Heart left ventricle (tissue), 16 donors: Measurements from ENCODE around the gene KCNQ1OT1. TPM values are rescaled to one million over a fixed set of nuclear protein-coding genes. Genes with fewer than 3 reads are reported as not detected.
A peak's percentile ranks its signal among the peaks of the same experiment; 100 is the strongest.

ENCODE experiments used
- ATAC-seq, 4 donors: fragments of 200-7000 bp; cut with Tn5 transposase; one replicate each; pipeline ENCODE4 v1.9.1; 2020 to 2022; ENCODE audit warnings: moderate library complexity in 4 of 4, mild to moderate bottlenecking in 3 of 4, moderate number of reproducible peaks in 1 of 4
- DNase-seq, 5 donors: peaks; one replicate each; pipeline ENCODE4 v3.0.0-alpha.2; 2020
- H3K27ac ChIP-seq, 12 donors: fragments of 200-600 bp; sonication (generic) in 4 of 12; one replicate each; pipeline versions ENCODE4 v1.5.0 to v1.8.0; 2016 to 2022; ENCODE audit warnings: mild to moderate bottlenecking in 2 of 12
- H3K27me3 ChIP-seq, 9 donors: fragments of 200-600 bp; sonication (generic) in 2 of 9; one replicate each; pipeline versions ENCODE4 v1.5.1 to v1.8.0; 2016 to 2022; ENCODE audit warnings: mild to moderate bottlenecking in 3 of 9
- H3K36me3 ChIP-seq, 9 donors: fragments of 200-600 bp; sonication (generic) in 2 of 9; one replicate each; pipeline versions ENCODE4 v1.5.0 to v1.8.0; 2018 to 2022; ENCODE audit warnings: mild to moderate bottlenecking in 2 of 9
- H3K4me1 ChIP-seq, 12 donors: fragments of 200-600 bp; sonication (generic) in 4 of 12; one replicate each; pipeline versions ENCODE4 v1.5.0 to v1.8.0; 2016 to 2022; ENCODE audit warnings: mild to moderate bottlenecking in 3 of 12
- H3K4me3 ChIP-seq, 12 donors: fragments of 200-600 bp; sonication (generic) in 4 of 12; one replicate each; pipeline versions ENCODE4 v1.5.0 to v1.8.0; 2017 to 2022; ENCODE audit warnings: mild to moderate bottlenecking in 9 of 12, moderate library complexity in 4 of 12
- H3K9me3 ChIP-seq, 12 donors: fragments of 200-600 bp; sonication (generic) in 4 of 12; one replicate each; pipeline versions ENCODE4 v1.5.0 to v1.8.0; 2016 to 2022; ENCODE audit warnings: mild to moderate bottlenecking in 1 of 12
- POLR2A ChIP-seq, 2 donors: fragments of 450-650 bp; IDR thresholded peaks; one replicate each; pipeline ENCODE4 v1.6.1; 2017; ENCODE audit warnings: antibody characterized with exemption in 2 of 2, mild to moderate bottlenecking in 2 of 2, moderate library complexity in 2 of 2
- WGBS, 4 donors: extraction: QIAGEN DNeasy Blood & Tissue Kit in 2 of 4; methylation state at CpG; one replicate each; pipeline versions ENCODE4 v1.1.5 to v1.1.7; 2013 to 2018; 5-methylcytosine and 5-hydroxymethylcytosine counted together
- intact Hi-C, 10 donors: fragments of 100-400 bp; cut with DNase I; formaldehyde crosslinking; loops; one replicate each; pipeline versions ENCODE4 v1.11.1 to v1.14.2; 2022
- polyA plus RNA-seq, 2 donors: library from polyadenylated mRNA; stranded (reverse); fragments of 200-250 nt; gene quantifications; one replicate each; pipeline ENCODE4 v1.2.3, GENCODE V29; 2013
- total RNA-seq, 9 donors: library from RNA; depleted of rRNA in 2 of 9; stranded (reverse); fragments of >200 nt in 2 of 9; fragmentation: NEBNext Ultra II Directional in 3 of 9; extraction: Animal tissue kit (Norgen Biotek cat#: 25700) in 3 of 9; gene quantifications; one replicate each; pipeline versions ENCODE4 v1.1.0 to v1.2.4, GENCODE V29; 2016 to 2023
- TF ChIP-seq, protein P1 (sequence below), 12 donors: fragments of 200-600 bp; sonication (generic) in 4 of 12; IDR thresholded peaks; one replicate each; pipeline versions ENCODE4 v1.5.0 to v1.8.0; 2018 to 2022; ENCODE audit warnings: antibody characterized with exemption in 12 of 12, mild to moderate bottlenecking in 5 of 12
- donor health status: ischemic (EF 13 %, LVEDD 7.1; RV severe dilation, severe dysfunction).
- donor health status: healthy with polysubstance abuse.
- donor health status: DM: no; HTN: yes; CAD: no.
- donor health status: DM: no; HTN: no; CAD: no.
- donor health status: ischemic (EF 25% LVEDD 6.9; RV normal size, moderate dysfunction).
- donor health status: ischemic (EF 25% LVEDD 5.7; RV mildly dilated, moderate dysfunction).
- donor health status: healthy.
- donor health status: DM: yes; HTN: yes; CAD: no.
- donor health status: ischemic (EF 35%, LVEDD 5.7; RV mildly dilated, moderate dysfunction).
- donor health status: nonischemic (EF 11% LVEDD 7.7; RV severe dilation, severe dysfunction).
- donor health status: DM: yes; HTN: yes; CAD: no.
- donor health status: PGD.
- donor health status: ischemic (EF 29% LVEDD 5.4; RV normal size, mild dysfunction).
- donor health status: nonischemic (EF 23%, LVEDD 6.1; RV moderate dilation, normal function).

KCNQ1OT1 gene
- total and polyA plus RNA-seq, 11 donors: 0.14 to 0.93 (median 0.40) TPM

DNA sequence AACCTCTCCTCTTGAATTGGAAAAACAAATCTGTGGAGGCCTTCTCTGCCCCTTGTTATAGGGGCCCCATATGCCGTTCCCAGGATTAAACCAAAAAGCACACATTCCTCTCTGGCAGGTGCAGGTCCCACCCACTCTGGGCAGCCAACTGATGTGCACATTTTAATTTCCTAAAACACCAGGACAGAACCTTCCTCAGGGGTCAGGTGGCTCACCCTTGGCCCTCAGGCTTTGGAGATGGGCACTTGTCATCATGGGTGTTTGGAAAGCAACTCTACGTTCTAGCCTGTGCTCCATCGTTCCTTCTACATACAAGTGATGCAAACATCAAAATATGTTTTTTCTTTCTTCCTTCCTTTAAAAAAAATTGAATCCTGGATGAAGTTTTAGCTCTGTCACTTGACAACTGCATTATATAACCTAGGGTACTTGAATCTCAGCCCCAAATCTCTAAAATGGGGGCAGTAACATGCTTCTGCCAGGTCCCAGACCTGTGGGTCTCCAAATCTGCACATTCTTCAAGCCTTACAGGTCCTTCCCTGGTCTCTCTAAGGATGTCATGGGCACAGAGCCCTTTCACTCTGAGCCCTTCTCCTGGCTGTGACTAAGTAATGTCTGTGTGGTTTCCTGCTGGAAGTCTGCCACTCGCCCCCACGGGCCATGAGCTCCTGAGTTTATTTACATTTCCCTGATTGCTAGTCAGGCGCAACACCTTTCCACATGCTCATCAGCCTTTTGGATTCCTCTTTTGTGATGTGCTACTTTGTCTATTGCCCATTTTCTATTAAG lies 43.8 kb downstream of the KCNQ1OT1 start:
- TF ChIP-seq, protein P1, sequence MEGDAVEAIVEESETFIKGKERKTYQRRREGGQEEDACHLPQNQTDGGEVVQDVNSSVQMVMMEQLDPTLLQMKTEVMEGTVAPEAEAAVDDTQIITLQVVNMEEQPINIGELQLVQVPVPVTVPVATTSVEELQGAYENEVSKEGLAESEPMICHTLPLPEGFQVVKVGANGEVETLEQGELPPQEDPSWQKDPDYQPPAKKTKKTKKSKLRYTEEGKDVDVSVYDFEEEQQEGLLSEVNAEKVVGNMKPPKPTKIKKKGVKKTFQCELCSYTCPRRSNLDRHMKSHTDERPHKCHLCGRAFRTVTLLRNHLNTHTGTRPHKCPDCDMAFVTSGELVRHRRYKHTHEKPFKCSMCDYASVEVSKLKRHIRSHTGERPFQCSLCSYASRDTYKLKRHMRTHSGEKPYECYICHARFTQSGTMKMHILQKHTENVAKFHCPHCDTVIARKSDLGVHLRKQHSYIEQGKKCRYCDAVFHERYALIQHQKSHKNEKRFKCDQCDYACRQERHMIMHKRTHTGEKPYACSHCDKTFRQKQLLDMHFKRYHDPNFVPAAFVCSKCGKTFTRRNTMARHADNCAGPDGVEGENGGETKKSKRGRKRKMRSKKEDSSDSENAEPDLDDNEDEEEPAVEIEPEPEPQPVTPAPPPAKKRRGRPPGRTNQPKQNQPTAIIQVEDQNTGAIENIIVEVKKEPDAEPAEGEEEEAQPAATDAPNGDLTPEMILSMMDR (IDR thresholded peaks at IDR 0.05): no peak
- no peak for TF ChIP-seq POLR2A (IDR thresholded peaks at IDR 0.05)
- intact Hi-C loops: no loop called here
- 68 to 72% (median 69%) methylated on average over 6 of the region's 6 CpGs for WGBS, 4 donors
- H3K4me1 ChIP-seq: peaks cover 0 to 24% (median 0%) of the 10 kb centered on the region in 12 donors
- no peak overlapping the region for H3K4me3 ChIP-seq
- H3K27ac ChIP-seq: no peak overlapping the region
- no peaks in the 10 kb centered on the region for H3K27me3 ChIP-seq
- peaks cover 0 to 91% (median 17%) of the 10 kb centered on the region in 12 donors for H3K9me3 ChIP-seq
- H3K36me3 ChIP-seq: peaks cover 0 to 4% (median 0%) of the 10 kb centered on the region in 9 donors
- ATAC-seq: peak in 1 of 4 donors; percentile 54
- peak in 1 of 5 donors; percentile 39 for DNase-seq

DNA sequence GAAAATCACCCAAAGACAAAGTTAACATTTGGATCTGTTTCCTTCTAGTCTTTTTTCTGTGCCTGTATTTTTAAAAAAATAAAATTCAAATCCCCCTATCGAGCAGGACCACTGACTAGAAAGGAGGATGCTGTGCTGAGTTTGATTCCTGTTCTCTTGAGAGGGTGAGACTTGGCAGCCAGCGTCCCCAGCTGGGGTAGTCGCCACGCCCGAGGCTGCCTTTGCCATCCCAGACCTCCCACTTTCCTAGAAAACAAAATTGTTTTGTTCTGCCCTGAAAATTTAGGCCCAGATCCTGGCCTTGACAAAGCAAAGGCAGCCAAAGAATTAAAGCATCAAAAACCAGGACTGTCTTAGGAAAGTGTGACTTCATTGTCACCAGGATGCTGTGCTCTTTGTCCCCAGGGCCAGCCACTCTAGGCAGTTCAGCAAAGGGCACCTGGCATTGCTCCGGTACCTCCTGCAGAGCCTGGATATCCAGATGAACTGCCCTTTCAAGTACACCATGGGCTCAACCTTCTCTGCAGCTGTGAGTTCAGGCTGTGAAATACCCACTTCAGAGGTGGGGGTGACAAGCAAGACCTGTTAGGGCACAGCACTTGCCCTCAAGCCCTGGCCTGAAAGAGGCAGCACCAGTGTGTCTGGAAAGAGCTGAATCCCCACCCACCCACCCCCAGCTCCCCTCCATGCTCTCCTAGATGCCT lies 44.6 kb downstream of the KCNQ1OT1 start:
- ATAC-seq (no peak), DNase-seq (no peak)
- H3K9me3 ChIP-seq: peaks cover 0 to 91% (median 20%) of the 10 kb centered on the region in 12 donors
- no peak overlapping the region for H3K4me3 ChIP-seq
- no peaks in the 10 kb centered on the region for H3K27me3 ChIP-seq
- WGBS, 4 donors: 85 to 88% (median 86%) methylated on average over 6 of the region's 6 CpGs
- intact Hi-C loops: no loop called here
- TF ChIP-seq POLR2A (IDR thresholded peaks at IDR 0.05): no peak
- TF ChIP-seq, protein P1 (IDR thresholded peaks at IDR 0.05): no peak
- peaks cover 0 to 4% (median 0%) of the 10 kb centered on the region in 9 donors for H3K36me3 ChIP-seq
- no peak overlapping the region for H3K27ac ChIP-seq
- peaks cover 0 to 24% (median 0%) of the 10 kb centered on the region in 12 donors for H3K4me1 ChIP-seq

DNA sequence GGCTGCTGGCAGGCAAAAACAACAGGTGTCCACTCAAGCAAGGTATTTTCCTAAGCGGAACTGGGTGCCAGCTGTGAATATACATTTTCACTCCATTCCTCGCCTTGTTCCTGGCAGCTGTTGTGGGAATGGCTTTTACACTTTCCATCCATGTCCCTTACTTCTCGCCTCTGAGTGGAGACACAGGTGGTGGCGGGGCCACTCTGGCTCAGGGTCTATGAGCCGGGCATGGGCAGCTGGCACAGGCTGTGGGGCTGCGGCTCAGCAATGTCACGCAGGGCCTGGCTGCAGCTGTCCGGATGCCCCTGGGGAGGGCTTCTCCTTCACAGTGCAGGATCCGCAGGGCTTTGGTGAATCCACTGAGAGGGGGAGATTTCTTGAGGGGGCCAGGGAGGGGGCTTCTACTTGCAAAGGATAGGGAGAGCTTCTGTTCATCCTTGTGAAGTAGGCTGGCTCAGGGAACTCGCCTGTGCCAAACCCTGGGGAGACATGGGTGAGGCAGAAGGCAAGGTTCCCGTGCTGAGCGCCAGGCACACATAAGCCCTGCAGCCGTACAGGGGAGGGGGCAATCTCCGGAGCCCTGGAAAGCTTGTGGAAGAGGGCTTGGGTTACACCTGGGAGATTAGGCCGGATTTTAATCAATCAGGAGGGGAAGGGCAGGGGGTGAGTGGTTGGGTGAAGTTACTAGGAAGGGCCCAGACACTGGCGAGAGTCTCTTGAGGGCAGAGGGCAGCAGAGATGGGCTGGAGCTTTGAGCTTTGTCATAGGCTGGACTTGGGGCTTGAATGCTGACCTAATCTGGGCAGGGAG lies 45.7 kb downstream of the KCNQ1OT1 start:
- H3K4me3 ChIP-seq: no peak overlapping the region
- H3K4me1 ChIP-seq: peaks cover 0 to 22% (median 0%) of the 10 kb centered on the region in 12 donors
- ATAC-seq: no peak
- WGBS, 4 donors: 95 to 98% (median 96%) methylated on average over 16 of the region's 16 CpGs
- H3K9me3 ChIP-seq: peaks cover 0 to 91% (median 26%) of the 10 kb centered on the region in 12 donors
- intact Hi-C loops: loop anchor here in 1 of 10 donors (5.0 kb wide), 1 partner anchor 52 kb away; no protein-coding TSS in a partner anchor
- no peaks in the 10 kb centered on the region for H3K36me3 ChIP-seq
- TF ChIP-seq, protein P1 (IDR thresholded peaks at IDR 0.05): no peak
- TF ChIP-seq POLR2A (IDR thresholded peaks at IDR 0.05): no peak
- DNase-seq: peak in 1 of 5 donors; percentile 10
- peak overlapping the region in 1 of 12 donors; percentile 47 for H3K27ac ChIP-seq
- no peaks in the 10 kb centered on the region for H3K27me3 ChIP-seq
